ENCODE results near the gene RETSAT.

GRCh38 chr2:85318222-85319074, 35.9 kb downstream of the RETSAT start:
- no peak for TF ChIP-seq POLR2A (IDR thresholded peaks at IDR 0.05)
- TF ChIP-seq, protein P1, sequence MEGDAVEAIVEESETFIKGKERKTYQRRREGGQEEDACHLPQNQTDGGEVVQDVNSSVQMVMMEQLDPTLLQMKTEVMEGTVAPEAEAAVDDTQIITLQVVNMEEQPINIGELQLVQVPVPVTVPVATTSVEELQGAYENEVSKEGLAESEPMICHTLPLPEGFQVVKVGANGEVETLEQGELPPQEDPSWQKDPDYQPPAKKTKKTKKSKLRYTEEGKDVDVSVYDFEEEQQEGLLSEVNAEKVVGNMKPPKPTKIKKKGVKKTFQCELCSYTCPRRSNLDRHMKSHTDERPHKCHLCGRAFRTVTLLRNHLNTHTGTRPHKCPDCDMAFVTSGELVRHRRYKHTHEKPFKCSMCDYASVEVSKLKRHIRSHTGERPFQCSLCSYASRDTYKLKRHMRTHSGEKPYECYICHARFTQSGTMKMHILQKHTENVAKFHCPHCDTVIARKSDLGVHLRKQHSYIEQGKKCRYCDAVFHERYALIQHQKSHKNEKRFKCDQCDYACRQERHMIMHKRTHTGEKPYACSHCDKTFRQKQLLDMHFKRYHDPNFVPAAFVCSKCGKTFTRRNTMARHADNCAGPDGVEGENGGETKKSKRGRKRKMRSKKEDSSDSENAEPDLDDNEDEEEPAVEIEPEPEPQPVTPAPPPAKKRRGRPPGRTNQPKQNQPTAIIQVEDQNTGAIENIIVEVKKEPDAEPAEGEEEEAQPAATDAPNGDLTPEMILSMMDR (IDR thresholded peaks at IDR 0.05) = no peak
